Measurements from ENCODE around the gene GALNT15. TPM values are rescaled to one million over a fixed set of nuclear protein-coding genes. Genes with fewer than 3 reads are reported as not detected.

GALNT15 gene
- total and polyA plus RNA-seq, 2 donors (not counting 3 experiments of a cell fraction or from before 2014, with no cell fraction given) = 0.87 to 5.4 TPM

- H3K27ac ChIP-seq (ENCODE audit: insufficient read depth, low read depth, low read length) = no peak overlapping the region
- dilution Hi-C loops (cut with MboI; ENCODE audit: extremely low pct_ligation_motif_present, low sequenced_read_pairs) (no loop called here), intact Hi-C loops (cut with micrococcal nuclease) (loop anchor here (2.0 kb wide), 1 partner anchor 546 kb away; no protein-coding TSS in a partner anchor)
- DNase-seq (ENCODE audit: low read depth, low spot score) = peak; percentile 8
- no peak overlapping the region for H3K4me3 ChIP-seq (replicated peaks in 1 of 3; ENCODE audit: insufficient read depth in 1 of 3, low read depth in 1 of 3, low read length in 3 of 3)
- no peak for FAIRE-seq
- peak overlapping the region; percentile 12 for H2AFZ ChIP-seq (ENCODE audit: low read depth, low read length)
- H3K4me1 ChIP-seq (ENCODE audit: control insufficient read depth, extremely low read depth, insufficient read depth, low read length) = peaks cover 11% of the 10 kb centered on the region
- H3K9me3 ChIP-seq (replicated peaks; ENCODE audit: control insufficient read depth, insufficient read depth, low read length) = no peaks in the 10 kb centered on the region
- ChIA-PET POLR2A (no interaction called here), CTCF (interaction anchor here (1.3 to 13.3 kb wide), 3 partner anchors 36 to 129 kb away, joined by 5 to 459 read pairs (median 9); no protein-coding TSS in a partner anchor)
- no peaks in the 10 kb centered on the region for H4K20me1 ChIP-seq (replicated peaks; ENCODE audit: control insufficient read depth, extremely low read depth, insufficient read depth, low read length)
- no peaks in the 10 kb centered on the region for H3K79me2 ChIP-seq (ENCODE audit: control insufficient read depth, insufficient read depth, low read length)
- no peaks in the 10 kb centered on the region for H3K36me3 ChIP-seq (ENCODE audit: control insufficient read depth in 2 of 2, extremely low read depth in 1 of 2, insufficient read depth in 2 of 2, low read length in 2 of 2)
- no TSS peak for BruUV-seq (replicated peaks)
- H3K27me3 ChIP-seq (ENCODE audit: control insufficient read depth in 2 of 2, insufficient read depth in 2 of 2, low read length in 2 of 2) = peaks cover 0 to 2% of the 10 kb centered on the region in 2 experiments
- no peak overlapping the region for H3K9ac ChIP-seq (replicated peaks; ENCODE audit: extremely low read depth, insufficient read depth, low read length)
- no peaks in the 10 kb centered on the region for H3K9me1 ChIP-seq (replicated peaks; ENCODE audit: control insufficient read depth, extremely low read depth, insufficient read depth, low read length)
- no peak overlapping the region for H3K4me2 ChIP-seq (ENCODE audit: insufficient read depth, low read length)
- TF ChIP-seq EZH2 (IDR thresholded peaks at IDR 0.05; ENCODE audit: borderline replicate concordance, low read depth, low read length, severe bottlenecking) = no peak
- TF ChIP-seq CTCF (IDR thresholded peaks at IDR 0.05; ENCODE audit: extremely low read depth in 1 of 2, insufficient read depth in 1 of 2, low read depth in 1 of 2, low read length in 2 of 2) = no peak
Measured at GRCh38 chr3:16176391-16177030, 2.0 kb downstream of the GALNT15 start.

- no peaks in the 10 kb centered on the region for H3K79me2 ChIP-seq (ENCODE audit: control insufficient read depth, insufficient read depth, low read length)
- H3K27ac ChIP-seq (ENCODE audit: insufficient read depth, low read depth, low read length) = no peak overlapping the region
- ChIA-PET POLR2A (no interaction called here), CTCF (interaction anchor here (1.5 to 13.3 kb wide), 4 partner anchors 11 to 130 kb away, joined by 5 to 459 read pairs (median 8); no protein-coding TSS in a partner anchor)
- dilution Hi-C loops (cut with MboI; ENCODE audit: extremely low pct_ligation_motif_present, low sequenced_read_pairs) = no loop called here
- FAIRE-seq (no peak), DNase-seq (ENCODE audit: low read depth, low spot score) (no peak)
- H3K9ac ChIP-seq (replicated peaks; ENCODE audit: extremely low read depth, insufficient read depth, low read length) = no peak overlapping the region
- BruUV-seq (replicated peaks) = no TSS peak
- no peak overlapping the region for H2AFZ ChIP-seq (ENCODE audit: low read depth, low read length)
- peak; percentile 1 for TF ChIP-seq POLR2A (IDR thresholded peaks at IDR 0.05; ENCODE audit: low read depth, low read length)
- TF ChIP-seq FOS (IDR thresholded peaks at IDR 0.05; ENCODE audit: borderline replicate concordance, insufficient read depth, low read length) = no peak
- H3K9me3 ChIP-seq (replicated peaks; ENCODE audit: control insufficient read depth, insufficient read depth, low read length) = no peaks in the 10 kb centered on the region
- H3K36me3 ChIP-seq (ENCODE audit: control insufficient read depth in 2 of 2, extremely low read depth in 1 of 2, insufficient read depth in 2 of 2, low read length in 2 of 2) = no peaks in the 10 kb centered on the region
- H3K4me2 ChIP-seq (ENCODE audit: insufficient read depth, low read length) = no peak overlapping the region
- no peak overlapping the region for H3K4me3 ChIP-seq (replicated peaks in 1 of 3; ENCODE audit: insufficient read depth in 1 of 3, low read depth in 1 of 3, low read length in 3 of 3)
- intact Hi-C loops (cut with micrococcal nuclease) = loop anchor here (2.0 kb wide), 1 partner anchor 547 kb away; no protein-coding TSS in a partner anchor
- H3K27me3 ChIP-seq (ENCODE audit: control insufficient read depth in 2 of 2, insufficient read depth in 2 of 2, low read length in 2 of 2) = peaks cover 0 to 2% of the 10 kb centered on the region in 2 experiments
- H3K9me1 ChIP-seq (replicated peaks; ENCODE audit: control insufficient read depth, extremely low read depth, insufficient read depth, low read length) = no peaks in the 10 kb centered on the region
- no peaks in the 10 kb centered on the region for H4K20me1 ChIP-seq (replicated peaks; ENCODE audit: control insufficient read depth, extremely low read depth, insufficient read depth, low read length)
- peaks cover 11% of the 10 kb centered on the region for H3K4me1 ChIP-seq (ENCODE audit: control insufficient read depth, extremely low read depth, insufficient read depth, low read length)
Measured at GRCh38 chr3:16177382-16177781, 2.9 kb downstream of the GALNT15 start.
